Measurements from ENCODE around the gene ZNF398. TPM values are rescaled to one million over a fixed set of nuclear protein-coding genes. Genes with fewer than 3 reads are reported as not detected.

Gene ZNF398
- total RNA-seq, 4 donors from 2014 or later, result 20.1 to 29.1 (median 26.2) TPM

DNA sequence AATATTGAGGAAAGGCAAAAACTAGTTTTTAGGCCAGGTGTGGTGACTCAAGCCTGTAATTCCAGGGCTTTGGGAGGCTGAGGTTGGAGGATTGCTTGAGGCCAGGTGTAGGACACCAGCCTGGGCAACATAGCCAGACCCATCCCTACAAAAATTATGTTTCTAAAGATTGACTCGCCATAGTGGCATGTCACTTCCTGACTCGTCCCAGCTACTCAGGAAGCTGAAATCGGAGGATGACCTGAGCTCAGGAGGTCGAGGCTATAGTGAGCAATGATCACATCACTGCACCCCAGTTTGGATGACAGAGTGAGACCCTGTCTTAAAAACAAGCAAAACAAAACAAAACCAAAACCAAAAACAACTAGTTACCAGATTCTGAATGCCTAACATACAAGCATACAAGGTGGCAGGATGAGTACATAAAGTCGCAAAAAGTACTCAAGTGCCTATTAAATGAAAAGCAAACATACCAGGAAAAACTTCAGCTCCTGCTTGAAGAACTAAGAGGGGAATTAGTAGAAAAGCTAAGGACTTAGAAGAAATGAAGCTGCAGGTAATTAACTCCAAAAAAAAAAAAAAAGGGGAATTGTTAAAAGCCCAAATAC lies 14.1 kb downstream of the ZNF398 start:
- Histone ChIP-seq H3K4me1 (no peaks in the 10 kb centered on the region), H3K27ac (no peak overlapping the region), H3K36me3 (peaks cover 0 to 79% (median 0%) of the 10 kb centered on the region in 3 donors), H3K27me3 (no peaks in the 10 kb centered on the region), H3K4me3 (no peak overlapping the region), H3K9me3 (no peaks in the 10 kb centered on the region)
- no peak for DNase-seq (ENCODE audit: low spot score in 2 of 2)
- TF ChIP-seq EP300 (IDR thresholded peaks at IDR 0.05) (no peak), POLR2A (IDR thresholded peaks at IDR 0.05) (no peak)
- TF ChIP-seq, protein P1, sequence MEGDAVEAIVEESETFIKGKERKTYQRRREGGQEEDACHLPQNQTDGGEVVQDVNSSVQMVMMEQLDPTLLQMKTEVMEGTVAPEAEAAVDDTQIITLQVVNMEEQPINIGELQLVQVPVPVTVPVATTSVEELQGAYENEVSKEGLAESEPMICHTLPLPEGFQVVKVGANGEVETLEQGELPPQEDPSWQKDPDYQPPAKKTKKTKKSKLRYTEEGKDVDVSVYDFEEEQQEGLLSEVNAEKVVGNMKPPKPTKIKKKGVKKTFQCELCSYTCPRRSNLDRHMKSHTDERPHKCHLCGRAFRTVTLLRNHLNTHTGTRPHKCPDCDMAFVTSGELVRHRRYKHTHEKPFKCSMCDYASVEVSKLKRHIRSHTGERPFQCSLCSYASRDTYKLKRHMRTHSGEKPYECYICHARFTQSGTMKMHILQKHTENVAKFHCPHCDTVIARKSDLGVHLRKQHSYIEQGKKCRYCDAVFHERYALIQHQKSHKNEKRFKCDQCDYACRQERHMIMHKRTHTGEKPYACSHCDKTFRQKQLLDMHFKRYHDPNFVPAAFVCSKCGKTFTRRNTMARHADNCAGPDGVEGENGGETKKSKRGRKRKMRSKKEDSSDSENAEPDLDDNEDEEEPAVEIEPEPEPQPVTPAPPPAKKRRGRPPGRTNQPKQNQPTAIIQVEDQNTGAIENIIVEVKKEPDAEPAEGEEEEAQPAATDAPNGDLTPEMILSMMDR (IDR thresholded peaks at IDR 0.05), result no peak
- 61 to 76% methylated on average over 5 of the region's 5 CpGs for WGBS, 2 donors

DNA sequence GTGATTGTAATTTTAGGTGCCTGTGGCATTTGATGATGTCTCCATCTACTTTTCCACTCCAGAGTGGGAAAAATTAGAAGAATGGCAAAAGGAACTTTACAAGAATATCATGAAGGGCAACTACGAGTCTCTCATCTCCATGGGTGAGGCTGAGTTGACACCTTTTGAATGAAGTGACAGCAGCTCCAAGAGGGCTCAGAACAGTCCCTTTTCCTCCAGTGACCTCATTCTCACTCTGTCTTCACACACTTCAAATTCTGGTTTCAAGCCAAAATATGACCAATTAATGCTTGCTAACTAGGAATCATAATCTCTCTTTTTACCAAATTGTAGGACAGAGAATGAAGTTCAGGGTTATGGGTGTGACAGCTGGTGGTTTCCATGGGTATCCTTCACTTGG lies 18.9 kb downstream of the ZNF398 start:
- H3K4me3 ChIP-seq, result no peak overlapping the region
- 81 to 86% methylated on average over 1 of the region's 1 CpG for WGBS, 2 donors
- DNase-seq (ENCODE audit: low spot score in 2 of 2), result no peak
- no peak for TF ChIP-seq EP300 (IDR thresholded peaks at IDR 0.05)
- no peaks in the 10 kb centered on the region for H3K4me1 ChIP-seq
- no peaks in the 10 kb centered on the region for H3K27me3 ChIP-seq
- H3K9me3 ChIP-seq, result no peaks in the 10 kb centered on the region
- no peak overlapping the region for H3K27ac ChIP-seq
- peaks cover 0 to 82% (median 5%) of the 10 kb centered on the region in 3 donors for H3K36me3 ChIP-seq

DNA sequence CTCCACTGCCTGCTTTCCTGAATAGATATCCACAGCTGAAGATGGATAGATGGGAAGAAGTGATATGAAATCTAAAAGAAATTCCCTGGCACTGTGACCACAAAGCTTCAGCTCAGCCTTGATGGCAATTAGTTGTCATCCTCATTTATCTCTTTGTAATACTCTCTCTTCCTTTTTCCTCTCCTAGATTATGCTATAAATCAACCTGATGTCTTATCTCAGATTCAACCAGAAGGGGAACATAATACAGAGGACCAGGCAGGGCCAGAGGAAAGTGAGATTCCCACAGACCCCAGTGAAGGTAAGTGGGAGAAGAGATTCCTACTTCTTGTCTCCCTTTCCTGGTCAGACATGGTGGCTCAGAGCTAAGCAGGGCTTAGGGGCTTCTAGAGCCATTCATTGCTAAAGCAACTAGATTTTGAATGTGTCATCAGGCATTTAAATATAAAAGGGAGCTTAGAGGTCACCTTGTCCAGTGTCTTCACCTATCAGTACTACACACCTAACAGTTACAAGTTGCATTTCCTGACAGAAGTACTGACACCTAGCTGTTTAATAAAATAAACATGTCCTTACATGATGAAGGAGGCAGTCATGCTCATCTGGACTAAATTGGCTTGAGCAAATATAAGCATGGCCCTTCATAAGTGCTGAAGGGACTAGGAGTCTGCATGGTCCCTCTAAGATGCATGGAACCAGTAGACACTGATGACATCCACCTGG lies 19.5 kb downstream of the ZNF398 start:
- no peaks in the 10 kb centered on the region for H3K9me3 ChIP-seq

DNA sequence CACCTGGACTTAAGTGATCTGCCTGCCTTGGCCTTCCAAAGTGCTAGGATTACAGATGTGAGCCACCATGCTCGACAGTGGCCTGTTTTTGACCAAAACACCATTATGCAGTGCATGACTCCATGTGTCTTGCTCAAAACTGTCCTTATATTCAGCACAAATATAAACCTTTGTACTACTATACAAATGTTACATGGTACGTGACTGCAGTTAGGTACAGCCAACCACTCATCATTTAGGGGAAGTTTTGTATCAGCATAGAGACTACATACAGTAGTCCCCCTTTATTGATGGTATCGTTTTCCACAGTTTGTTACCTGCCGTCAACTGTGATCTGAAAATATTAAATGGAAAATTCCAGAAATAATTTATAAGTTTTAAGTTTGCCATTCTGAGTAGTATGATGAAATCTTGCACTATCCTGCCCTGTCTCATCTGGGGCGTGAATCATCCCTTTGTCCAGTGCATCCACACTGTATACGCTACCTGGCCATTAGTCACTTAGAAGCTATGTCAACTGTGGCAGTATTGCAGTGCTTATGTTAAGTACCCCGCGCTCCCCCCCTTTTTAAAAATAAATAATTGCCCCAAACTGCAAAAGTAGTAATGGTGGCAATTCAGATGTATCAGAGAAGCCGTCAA lies 24.8 kb downstream of the ZNF398 start:
- Histone ChIP-seq H3K27me3 (no peaks in the 10 kb centered on the region), H3K4me1 (no peaks in the 10 kb centered on the region), H3K9me3 (no peaks in the 10 kb centered on the region), H3K27ac (no peak overlapping the region), H3K36me3 (peaks cover 0 to 85% (median 6%) of the 10 kb centered on the region in 3 donors), H3K4me3 (no peak overlapping the region)
- TF ChIP-seq, protein P1 (IDR thresholded peaks at IDR 0.05), result no peak
- no peak for TF ChIP-seq EP300 (IDR thresholded peaks at IDR 0.05)
- TF ChIP-seq POLR2A (IDR thresholded peaks at IDR 0.05), result no peak
- WGBS, 2 donors, result 82 to 85% methylated on average over 9 of the region's 9 CpGs
- no peak for DNase-seq (ENCODE audit: low spot score in 2 of 2)

More for the DNA sequence above, 19.5 kb downstream of the ZNF398 start:
- Histone ChIP-seq H3K36me3 (peaks cover 0 to 85% (median 5%) of the 10 kb centered on the region in 3 donors), H3K4me1 (no peaks in the 10 kb centered on the region), H3K27me3 (no peaks in the 10 kb centered on the region), H3K4me3 (no peak overlapping the region), H3K27ac (no peak overlapping the region)
- TF ChIP-seq EP300 (IDR thresholded peaks at IDR 0.05) (no peak), POLR2A (IDR thresholded peaks at IDR 0.05) (no peak)
- TF ChIP-seq, protein P1 (IDR thresholded peaks at IDR 0.05), result no peak
- DNase-seq (ENCODE audit: low spot score in 2 of 2), result no peak

DNA sequence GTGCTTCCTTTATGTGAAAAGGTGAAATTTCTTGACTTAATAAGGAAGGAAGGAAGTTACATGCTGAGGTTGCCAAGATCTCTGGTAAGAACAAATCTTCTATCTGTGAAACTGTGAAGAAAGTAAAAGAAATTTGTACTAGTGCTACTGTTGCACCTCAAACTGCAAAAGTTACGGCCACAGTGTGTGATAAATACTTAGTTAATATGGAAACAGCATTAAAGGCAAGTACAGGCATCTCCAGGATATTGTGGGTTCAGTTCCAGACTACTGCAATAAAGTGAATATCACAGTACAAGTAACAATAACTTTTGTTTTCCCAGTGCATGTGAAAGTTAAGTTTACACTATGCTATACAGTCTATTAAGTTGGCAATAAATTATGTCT lies 25.3 kb downstream of the ZNF398 start:
- Histone ChIP-seq H3K27ac (no peak overlapping the region), H3K36me3 (peaks cover 0 to 85% (median 6%) of the 10 kb centered on the region in 3 donors), H3K4me3 (no peak overlapping the region), H3K27me3 (no peaks in the 10 kb centered on the region), H3K4me1 (no peaks in the 10 kb centered on the region), H3K9me3 (no peaks in the 10 kb centered on the region)
- DNase-seq (ENCODE audit: low spot score in 2 of 2), result no peak
- 86 to 98% methylated on average over 1 of the region's 1 CpG for WGBS, 2 donors
- TF ChIP-seq EP300 (IDR thresholded peaks at IDR 0.05), result no peak
- TF ChIP-seq, protein P1 (IDR thresholded peaks at IDR 0.05), result no peak
- TF ChIP-seq POLR2A (IDR thresholded peaks at IDR 0.05), result no peak
